GM12878 (cell line): ENCODE data around the gene SPTBN1. TPM values are rescaled to one million over a fixed set of nuclear protein-coding genes. Genes with fewer than 3 reads are reported as not detected.

Source experiments
- ATAC-seq: fragments of 200-7000 bp; cut with Tn5 transposase; 3 replicates; pipeline ENCODE4 v1.9.1; 2020; ENCODE audit warnings: mild to moderate bottlenecking, moderate library complexity
- BruUV-seq: library from RNA; stranded (reverse); fragments of 400-500 nt; replicated peaks from 2 replicates; lab custom pipeline; 2021; lab: Mats Ljungman, UMichigan
- CTCF ChIA-PET: fragments of 300-600 bp; sonication (Branson Sonifier 250); formaldehyde crosslinking; extraction: SDS; loops from one replicate; lab custom pipeline; 2021; ENCODE audit warnings: inconsistent platforms; lab: Yijun Ruan, JAX
- POLR2A ChIA-PET: fragments of 350-600 bp; formaldehyde crosslinking; extraction: SDS; loops from one replicate; lab custom pipeline; 2021; ENCODE audit warnings: inconsistent platforms; lab: Charles Lee
- RAD21 ChIA-PET: fragments of 300-600 bp; sonication (Branson Sonifier 250); formaldehyde crosslinking; loops from one replicate; lab custom pipeline; 2023; ENCODE audit warnings: antibody characterized with exemption; ENCODE audit not compliant: unreplicated experiment; lab: Charles Lee
- SMC1A ChIA-PET: fragments of 300-600 bp; sonication (Branson Sonifier 250); formaldehyde crosslinking; loops from one replicate; lab custom pipeline; 2023; ENCODE audit not compliant: unreplicated experiment, uncharacterized antibody; lab: Charles Lee
- DNase-seq: peaks from one replicate; pipeline ENCODE4 v3.0.0-alpha.2; 2011; ENCODE audit warnings: low read depth, low spot score
- FAIRE-seq: peaks from 3 replicates; lab custom pipeline; 2011; peaks lifted over from hg19 to GRCh38; lab: Jason Lieb, UNC
- H2AFZ ChIP-seq: 2 replicates; pipeline ENCODE4 v1.6.0; 2011; ENCODE audit warnings: low read depth, low read length, control low read depth; ENCODE audit not compliant: control insufficient read depth
- H3K27ac ChIP-seq: 2 replicates; pipeline ENCODE4 v1.5.1; 2011; ENCODE audit warnings: control low read depth; ENCODE audit not compliant: control insufficient read depth, insufficient read depth
- H3K27me3 ChIP-seq, 2 experiments: replicated peaks in 1 of 2; 2 replicates each; pipeline versions ENCODE4 v1.6.0 to v1.6.1; 2011; ENCODE audit warnings: low read length in 1 of 2; ENCODE audit not compliant: control insufficient read depth in 2 of 2, insufficient read depth in 2 of 2
- H3K36me3 ChIP-seq, 2 experiments: 2 replicates each; pipeline ENCODE4 v1.5.1; 2011; ENCODE audit warnings: low read length in 1 of 2; ENCODE audit not compliant: control insufficient read depth in 2 of 2, insufficient read depth in 2 of 2
- H3K4me1 ChIP-seq: 2 replicates; pipeline ENCODE4 v1.6.1; 2011; ENCODE audit warnings: mild to moderate bottlenecking, low read length, moderate library complexity, mixed read lengths; ENCODE audit not compliant: control insufficient read depth, insufficient read depth
- H3K4me2 ChIP-seq: 2 replicates; pipeline ENCODE4 v1.6.0; 2011; ENCODE audit warnings: control low read depth; ENCODE audit not compliant: control insufficient read depth, insufficient read depth
- H3K4me3 ChIP-seq: fragments of 200-600 bp; sonication (generic); 2 replicates; pipeline ENCODE4 v1.5.1; 2016
- H3K79me2 ChIP-seq: 2 replicates; pipeline ENCODE4 v1.6.0; 2011; ENCODE audit warnings: low read length; ENCODE audit not compliant: control insufficient read depth, insufficient read depth
- H3K9ac ChIP-seq: 2 replicates; pipeline ENCODE4 v1.8.0; 2011; ENCODE audit warnings: low read length, control low read depth, mixed read lengths; ENCODE audit not compliant: control insufficient read depth, insufficient read depth
- H3K9me3 ChIP-seq: replicated peaks from 3 replicates; pipeline ENCODE4 v1.5.1; 2011; ENCODE audit warnings: mild to moderate bottlenecking, low read length; ENCODE audit not compliant: control insufficient read depth, insufficient read depth
- H4K20me1 ChIP-seq: 2 replicates; pipeline ENCODE4 v1.6.0; 2011; ENCODE audit not compliant: control insufficient read depth, insufficient read depth
- CBX5 ChIP-seq: sonication (generic); IDR thresholded peaks from 2 replicates; pipeline ENCODE4 v1.6.1; 2016; ENCODE audit warnings: low read depth, moderate library complexity, mild to moderate bottlenecking, inconsistent platforms
- CHD1 ChIP-seq: IDR thresholded peaks from 2 replicates; pipeline ENCODE4 v1.6.1; 2012; ENCODE audit warnings: low read depth, low read length, improper control_type of control experiment
- EZH2 ChIP-seq: IDR thresholded peaks from 2 replicates; pipeline ENCODE4 v1.6.1; 2012; ENCODE audit warnings: low read depth, mild to moderate bottlenecking, control low read depth, inconsistent platforms, low read length, borderline replicate concordance; ENCODE audit not compliant: control insufficient read depth
- FOS ChIP-seq: IDR thresholded peaks from 3 replicates; pipeline ENCODE4 v1.6.1; 2011; ENCODE audit warnings: borderline replicate concordance; ENCODE audit not compliant: insufficient read length; ENCODE audit errors: extremely low read depth
- IRF3 ChIP-seq: fragments of 450-650 bp; IDR thresholded peaks from 2 replicates; pipeline ENCODE4 v1.6.1; 2014; ENCODE audit warnings: mild to moderate bottlenecking
- IRF4 ChIP-seq: IDR thresholded peaks from 2 replicates; pipeline ENCODE4 v1.6.1; 2011; ENCODE audit warnings: low read depth, low read length
- MAX ChIP-seq: IDR thresholded peaks from 2 replicates; pipeline ENCODE4 v1.6.1; 2012; ENCODE audit warnings: low read depth, low read length, improper control_type of control experiment
- MTA3 ChIP-seq: IDR thresholded peaks from 2 replicates; pipeline ENCODE4 v1.6.1; 2012; ENCODE audit warnings: low read length, inconsistent platforms, borderline replicate concordance
- NBN ChIP-seq: fragments of 450-650 bp; IDR thresholded peaks from 2 replicates; pipeline ENCODE4 v1.6.1; 2016
- NFXL1 ChIP-seq: fragments of 450-650 bp; IDR thresholded peaks from 2 replicates; pipeline ENCODE4 v1.6.1; 2017; ENCODE audit warnings: antibody characterized with exemption, mild to moderate bottlenecking, borderline replicate concordance
- NR2C2 ChIP-seq: IDR thresholded peaks from 2 replicates; pipeline ENCODE4 v1.6.1; 2011; ENCODE audit warnings: borderline replicate concordance, low read depth; ENCODE audit not compliant: control insufficient read depth, insufficient read length
- RFX5 ChIP-seq: IDR thresholded peaks from 2 replicates; pipeline ENCODE4 v1.6.1; 2011; ENCODE audit warnings: low read depth, low read length, improper control_type of control experiment
- RUNX3 ChIP-seq: IDR thresholded peaks from 2 replicates; pipeline ENCODE4 v1.6.1; 2012; ENCODE audit warnings: low read length, inconsistent platforms
- SREBF1 ChIP-seq: IDR thresholded peaks from 2 replicates; pipeline ENCODE4 v1.6.1; 2012; ENCODE audit warnings: mild to moderate bottlenecking, low read length
- TCF12 ChIP-seq: IDR thresholded peaks from 2 replicates; pipeline ENCODE4 v1.6.1; 2011; ENCODE audit warnings: low read depth, mild to moderate bottlenecking, low read length
- ZBTB33 ChIP-seq: fragments of 450-650 bp; IDR thresholded peaks from 2 replicates; pipeline ENCODE4 v1.6.1; 2017; ENCODE audit warnings: mild to moderate bottlenecking
- WGBS: methylation state at CpG from one replicate; pipeline ENCODE4 v1.1.6; 2016; ENCODE audit warnings: low lambda C conversion rate; ENCODE audit not compliant: insufficient replicate concordance, insufficient coverage; ENCODE audit errors: missing lambda C conversion rate; 5-methylcytosine and 5-hydroxymethylcytosine counted together
- in situ Hi-C: fragments of 300-500 bp; cut with MboI; formaldehyde crosslinking; loops from 9 replicates; pipeline ENCODE4 v1.14.3; 2018; ENCODE audit warnings: mixed read lengths
- intact Hi-C: fragments of 100-400 bp; cut with micrococcal nuclease; formaldehyde crosslinking; loops from one replicate; pipeline ENCODE4 v1.14.2; 2022; ENCODE audit not compliant: unreplicated experiment
- polyA plus RNA-seq, 11 experiments: library from polyadenylated mRNA; depleted of rRNA in 4 of 11; unstranded in 6 of 11; stranded (reverse) in 5 of 11; fragments of >200 nt; fragmentation: Nextera tagmentation in 4 of 11; fragmentation: Illumina TruSeq in 1 of 11; extraction: Ambion mirVana in 4 of 11; extraction: Trizol in 1 of 11; gene quantifications; 1 replicate in 1 of 11; 2 replicates in 10 of 11; pipeline versions ENCODE4 v1.2.1 to v1.2.3, GENCODE V29; 2011 to 2016; ENCODE audit warnings: inconsistent platforms in 2 of 11, missing spikeins in 2 of 11, low read depth in 1 of 11
- total RNA-seq, 4 experiments: library from RNA; depleted of rRNA in 3 of 4; stranded (reverse); fragments of >200 nt in 3 of 4; fragmentation: Illumina TruSeq in 1 of 4; extraction: Trizol in 1 of 4; gene quantifications; 2 replicates each; pipeline versions ENCODE4 v1.2.1 to v1.2.3, GENCODE V29; 2013 to 2021

The SPTBN1 gene
- total and polyA plus RNA-seq, 10 of the 15 experiments (the other 5 are each of a cell fraction or from before 2014, with no cell fraction given), result 20.6 to 154 (median 76.7) TPM

GRCh38 chr2:54419855-54420523 is 36.1 kb upstream of the SPTBN1 start:
- no peak overlapping the region for H3K4me2 ChIP-seq
- H3K27me3 ChIP-seq, result peaks cover 0 to under 1% of the 10 kb centered on the region in 2 experiments; a peak in 1 of 4 replicates
- intact Hi-C loops (no loop called here), in situ Hi-C loops (no loop called here)
- no peaks in the 10 kb centered on the region for H3K36me3 ChIP-seq
- no peak for DNase-seq
- ChIA-PET CTCF (no interaction called here), SMC1A (no interaction called here), RAD21 (no interaction called here), POLR2A (no interaction called here)
- no peaks in the 10 kb centered on the region for H3K79me2 ChIP-seq
- no TSS peak for BruUV-seq
- no peaks in the 10 kb centered on the region for H3K4me1 ChIP-seq
- WGBS, result 44% methylated on average over 9 of the region's 9 CpGs
- no peak overlapping the region for H3K27ac ChIP-seq
- no peak overlapping the region for H3K9ac ChIP-seq
- no peak overlapping the region for H2AFZ ChIP-seq
- no peak for ATAC-seq
- H3K9me3 ChIP-seq, result no peaks in the 10 kb centered on the region; the same call in 2 of the 3 replicates
- no peak for FAIRE-seq
- H3K4me3 ChIP-seq, result no peak overlapping the region
- no peaks in the 10 kb centered on the region; the same call in 1 of the 2 replicates for H4K20me1 ChIP-seq
- TF ChIP-seq MAX (no peak), ZBTB33 (no peak), IRF3 (no peak), IRF4 (no peak), EZH2 (no peak), CHD1 (no peak), TCF12 (no peak), NFXL1 (no peak), SREBF1 (no peak), NBN (no peak), NR2C2 (no peak), RUNX3 (no peak), MTA3 (no peak), FOS (no peak), CBX5 (no peak), RFX5 (no peak)
